Measurements from ENCODE around the gene TBCC.
"Not testable (repeated sequence)": the region's sequence is repeated elsewhere in the genome, so short reads cannot be mapped to it uniquely, and the experiment has no call there.

The TBCC gene

GRCh38 chr6:42783876-42784642 lies 38.2 kb upstream of the TBCC start:
- peak overlapping the region; percentile 93 for H3K4me3 ChIP-seq
- H3K27ac ChIP-seq, result peak overlapping the region; percentile 100
- TF ChIP-seq Cebpa-rat (IDR thresholded peaks at IDR 0.05), result no peak
- no peaks in the 10 kb centered on the region for H3K27me3 ChIP-seq
- peak overlapping the region; percentile 100 for H3K9ac ChIP-seq
- peaks cover 24% of the 10 kb centered on the region; the same call in 1 of the 2 replicates for H4K20me1 ChIP-seq
- H3K4me2 ChIP-seq, result peak overlapping the region; percentile 89
- peaks cover 69% of the 10 kb centered on the region for H3K4me1 ChIP-seq
- no peaks in the 10 kb centered on the region for H3K9me3 ChIP-seq
- H3K36me3 ChIP-seq, result peaks cover 17% of the 10 kb centered on the region

- H3K9ac ChIP-seq, result peak overlapping the region; percentile 100
- no peaks in the 10 kb centered on the region for H3K27me3 ChIP-seq
- H3K36me3 ChIP-seq, result peaks cover 10% of the 10 kb centered on the region
- H3K4me2 ChIP-seq, result peak overlapping the region; percentile 89
- H3K4me1 ChIP-seq, result peaks cover 69% of the 10 kb centered on the region
- no peaks in the 10 kb centered on the region for H3K9me3 ChIP-seq
- peak overlapping the region; percentile 93 for H3K4me3 ChIP-seq
- H4K20me1 ChIP-seq, result peaks cover 16% of the 10 kb centered on the region; the same call in 1 of the 2 replicates
- TF ChIP-seq Cebpa-rat (IDR thresholded peaks at IDR 0.05), result no peak
- peak overlapping the region; percentile 100 for H3K27ac ChIP-seq
Measured at GRCh38 chr6:42783177-42783875, 37.4 kb upstream of the TBCC start.

- peak overlapping the region; percentile 93 for H3K4me3 ChIP-seq
- TF ChIP-seq Cebpa-rat (IDR thresholded peaks at IDR 0.05), result no peak
- H4K20me1 ChIP-seq, result peaks cover 11% of the 10 kb centered on the region; the same call in 1 of the 2 replicates
- H3K9me3 ChIP-seq, result no peaks in the 10 kb centered on the region
- peak overlapping the region; percentile 100 for H3K9ac ChIP-seq
- H3K4me1 ChIP-seq, result peaks cover 69% of the 10 kb centered on the region
- peak overlapping the region; percentile 89 for H3K4me2 ChIP-seq
- peaks cover 4% of the 10 kb centered on the region; the same call in 1 of the 2 replicates for H3K36me3 ChIP-seq
- H3K27me3 ChIP-seq, result no peaks in the 10 kb centered on the region
- peak overlapping the region; percentile 100 for H3K27ac ChIP-seq
Measured at GRCh38 chr6:42782689-42783176, 36.8 kb upstream of the TBCC start.

GRCh38 chr6:42781796-42782688 lies 36.1 kb upstream of the TBCC start, which contains the start of gene BICRAL:
Gene BICRAL, plus strand, starts transcription at chr6:42782052. Its CDS starts 39,971 bp downstream, at chr6:42822023.
- Histone ChIP-seq H4K20me1 (peaks cover 4% of the 10 kb centered on the region; the same call in 1 of the 2 replicates), H3K9me3 (no peaks in the 10 kb centered on the region), H3K4me3 (peak within 1 kb of the TSS; percentile 93), H3K4me2 (peak within 1 kb of the TSS; percentile 89), H3K9ac (peak within 1 kb of the TSS; percentile 100), H3K4me1 (peaks cover 69% of the 10 kb centered on the region), H3K27me3 (no peaks in the 10 kb centered on the region), H3K36me3 (no peaks in the 10 kb centered on the region), H3K27ac (peak within 1 kb of the TSS; percentile 100)
- TF ChIP-seq Cebpa-rat (IDR thresholded peaks at IDR 0.05), result no peak

GRCh38 chr6:42781546-42781795 lies 35.6 kb upstream of the TBCC start:
- no peak for TF ChIP-seq Cebpa-rat (IDR thresholded peaks at IDR 0.05)
- Histone ChIP-seq H3K4me1 (peaks cover 68% of the 10 kb centered on the region), H3K27ac (peak overlapping the region; percentile 100)

GRCh38 chr6:42779521-42779920 lies 33.6 kb upstream of the TBCC start:
- peak overlapping the region; percentile 85 for H3K4me2 ChIP-seq
- TF ChIP-seq Cebpa-rat (IDR thresholded peaks at IDR 0.05), result no peak
- no peaks in the 10 kb centered on the region for H3K9me3 ChIP-seq
- no peaks in the 10 kb centered on the region for H3K36me3 ChIP-seq
- H3K9ac ChIP-seq, result no peak overlapping the region
- H3K27ac ChIP-seq, result no peak overlapping the region
- H4K20me1 ChIP-seq, result no peaks in the 10 kb centered on the region
- H3K4me3 ChIP-seq, result no peak overlapping the region
- no peaks in the 10 kb centered on the region for H3K27me3 ChIP-seq
- H3K4me1 ChIP-seq, result peaks cover 57% of the 10 kb centered on the region

More at GRCh38 chr6:42781546-42781795, 35.6 kb upstream of the TBCC start:
- H3K27me3 ChIP-seq, result no peaks in the 10 kb centered on the region
- peak overlapping the region; percentile 100 for H3K9ac ChIP-seq
- H4K20me1 ChIP-seq, result no peaks in the 10 kb centered on the region
- no peaks in the 10 kb centered on the region for H3K9me3 ChIP-seq
- no peaks in the 10 kb centered on the region for H3K36me3 ChIP-seq
- peak overlapping the region; percentile 93 for H3K4me3 ChIP-seq
- peak overlapping the region; percentile 85 for H3K4me2 ChIP-seq

GRCh38 chr6:42778122-42778521 lies 32.2 kb upstream of the TBCC start:
- Histone ChIP-seq H3K27me3 (no peaks in the 10 kb centered on the region), H3K36me3 (no peaks in the 10 kb centered on the region), H3K4me2 (no peak overlapping the region; the same call in 1 of the 2 replicates), H3K9me3 (no peaks in the 10 kb centered on the region), H3K4me1 (peaks cover 55% of the 10 kb centered on the region), H3K9ac (no peak overlapping the region), H4K20me1 (no peaks in the 10 kb centered on the region), H3K4me3 (no peak overlapping the region), H3K27ac (peak overlapping the region; percentile 2; the same call in 1 of the 2 replicates)
- TF ChIP-seq Cebpa-rat (IDR thresholded peaks at IDR 0.05), result no peak

GRCh38 chr6:42777126-42777822 lies 31.4 kb upstream of the TBCC start:
- TF ChIP-seq Cebpa-rat (IDR thresholded peaks at IDR 0.05), result no peak
- no peaks in the 10 kb centered on the region for H3K36me3 ChIP-seq
- peak overlapping the region; percentile 45 for H3K4me2 ChIP-seq
- no peaks in the 10 kb centered on the region for H3K27me3 ChIP-seq
- peaks cover 56% of the 10 kb centered on the region for H3K4me1 ChIP-seq
- H3K27ac ChIP-seq, result no peak overlapping the region
- no peaks in the 10 kb centered on the region for H3K9me3 ChIP-seq
- no peak overlapping the region for H3K9ac ChIP-seq
- H4K20me1 ChIP-seq, result no peaks in the 10 kb centered on the region
- H3K4me3 ChIP-seq, result no peak overlapping the region

- not testable (repeated sequence) for H3K9ac ChIP-seq, H3K36me3 ChIP-seq, H3K9me3 ChIP-seq, H3K4me2 ChIP-seq, H4K20me1 ChIP-seq, H3K27me3 ChIP-seq, H3K4me3 ChIP-seq, H3K27ac ChIP-seq
- H3K4me1 ChIP-seq, result peaks cover 66% of the 10 kb centered on the region
Measured at GRCh38 chr6:42774821-42775487, 29.1 kb upstream of the TBCC start.

All from BLaER1 (cell line).